ENCODE measurements around the gene SDF4. TPM values are rescaled to one million over a fixed set of nuclear protein-coding genes. Genes with fewer than 3 reads are reported as not detected.

The SDF4 gene
- total and polyA plus RNA-seq, 2 of the 13 experiments (the other 11 are each of a cell fraction or from before 2014, with no cell fraction given), result 80.8 to 107 TPM

DNA sequence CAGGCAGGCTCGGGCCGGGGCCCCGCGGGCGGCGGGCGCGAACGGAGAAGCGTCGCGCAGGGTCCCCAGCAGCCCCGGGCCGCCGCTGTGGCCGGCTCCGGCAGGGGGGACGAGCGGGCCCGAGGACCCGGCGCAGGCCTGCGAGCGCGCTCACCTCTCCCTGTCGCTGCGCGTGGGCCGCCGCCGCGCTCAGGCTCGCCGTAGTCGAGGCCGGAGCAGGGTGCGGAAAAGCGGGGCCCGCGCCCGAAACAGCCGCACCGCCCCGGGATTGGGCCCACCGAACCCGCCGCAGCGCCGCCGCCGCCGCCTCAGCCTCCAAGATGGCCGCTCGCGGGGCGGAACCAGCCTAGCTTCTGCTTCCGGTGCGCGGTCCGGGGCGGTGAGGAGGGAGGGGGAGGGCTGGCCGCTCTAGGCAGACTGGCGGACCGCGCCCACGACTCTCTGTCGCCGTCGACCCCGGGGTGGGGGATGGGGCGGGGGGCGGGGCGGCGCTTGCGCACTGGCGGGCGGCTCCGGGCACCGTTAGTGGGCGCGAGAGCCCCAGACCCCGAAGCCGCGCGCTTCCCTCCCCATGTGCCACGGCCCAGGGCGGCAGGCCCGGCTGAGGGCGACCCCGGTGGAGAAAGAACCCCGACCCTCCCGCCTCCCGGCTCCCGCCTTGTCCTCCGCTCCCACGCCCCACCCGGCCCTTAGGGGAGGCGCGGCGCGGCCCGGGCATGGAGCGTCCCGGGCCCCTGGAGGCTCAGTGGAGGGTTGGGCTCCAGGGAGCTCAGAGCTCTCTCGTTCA lies 41.9 kb upstream of the SDF4 start, which contains the start of gene UBE2J2 (continued):
- TF ChIP-seq SIX1 (CRISPR knock-in tag; IDR thresholded peaks at IDR 0.05; ENCODE audit: borderline replicate concordance) (no peak), SMARCC2 (IDR thresholded peaks at IDR 0.05) (no peak), FOXP1 (IDR thresholded peaks at IDR 0.05) (no peak), FOXP1 (CRISPR knock-in tag; IDR thresholded peaks at IDR 0.05) (no peak), HMG20B (CRISPR knock-in tag; conservative IDR thresholded peaks at IDR 0.05) (no peak), THAP11 (CRISPR knock-in tag; IDR thresholded peaks at IDR 0.05) (peak; percentile 93), RBM39 (IDR thresholded peaks at IDR 0.05; ENCODE audit: low read depth, low read length, poor library complexity, severe bottlenecking) (no peak), PHF20 (CRISPR knock-in tag; IDR thresholded peaks at IDR 0.05) (peak; percentile 83; the same call in 1 of the 2 replicates), GATA4 (IDR thresholded peaks at IDR 0.05; ENCODE audit: borderline replicate concordance, low read depth) (peak; percentile 33; the same call in 1 of the 2 replicates), XBP1 (CRISPR knock-in tag; IDR thresholded peaks at IDR 0.05) (no peak), JARID2 (CRISPR knock-in tag; IDR thresholded peaks at IDR 0.05; ENCODE audit: insufficient replicate concordance) (no peak), MTF1 (CRISPR knock-in tag; IDR thresholded peaks at IDR 0.05) (no peak), ZNF761 (CRISPR knock-in tag; conservative IDR thresholded peaks at IDR 0.05) (no peak), ATF5 (CRISPR knock-in tag; IDR thresholded peaks at IDR 0.05; ENCODE audit: low read depth) (no peak), ZNF547 (CRISPR knock-in tag; IDR thresholded peaks at IDR 0.05) (no peak), ZNF780A (CRISPR knock-in tag; IDR thresholded peaks at IDR 0.05) (no peak), GABPA (IDR thresholded peaks at IDR 0.05; ENCODE audit: low read depth, low read length) (no peak), GABPA (CRISPR knock-in tag; IDR thresholded peaks at IDR 0.05; ENCODE audit: low read depth) (peak; percentile 89), GFI1 (CRISPR knock-in tag; IDR thresholded peaks at IDR 0.05; ENCODE audit: borderline replicate concordance) (no peak; the same call in 1 of the 2 replicates), PHF5A (CRISPR knock-in tag; IDR thresholded peaks at IDR 0.05; ENCODE audit: low read depth, unreplicated experiment) (no peak), GATAD2A (CRISPR knock-in tag; IDR thresholded peaks at IDR 0.05) (no peak), ARID5B (CRISPR knock-in tag; IDR thresholded peaks at IDR 0.05) (0 out of 2 replicates have a peak, but pooled peaks have one; percentile 17)
- TF ChIP-seq, protein P1, sequence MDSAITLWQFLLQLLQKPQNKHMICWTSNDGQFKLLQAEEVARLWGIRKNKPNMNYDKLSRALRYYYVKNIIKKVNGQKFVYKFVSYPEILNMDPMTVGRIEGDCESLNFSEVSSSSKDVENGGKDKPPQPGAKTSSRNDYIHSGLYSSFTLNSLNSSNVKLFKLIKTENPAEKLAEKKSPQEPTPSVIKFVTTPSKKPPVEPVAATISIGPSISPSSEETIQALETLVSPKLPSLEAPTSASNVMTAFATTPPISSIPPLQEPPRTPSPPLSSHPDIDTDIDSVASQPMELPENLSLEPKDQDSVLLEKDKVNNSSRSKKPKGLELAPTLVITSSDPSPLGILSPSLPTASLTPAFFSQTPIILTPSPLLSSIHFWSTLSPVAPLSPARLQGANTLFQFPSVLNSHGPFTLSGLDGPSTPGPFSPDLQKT (CRISPR knock-in tag; IDR thresholded peaks at IDR 0.05; ENCODE audit: borderline replicate concordance), result no peak
- TF ChIP-seq, protein P2, sequence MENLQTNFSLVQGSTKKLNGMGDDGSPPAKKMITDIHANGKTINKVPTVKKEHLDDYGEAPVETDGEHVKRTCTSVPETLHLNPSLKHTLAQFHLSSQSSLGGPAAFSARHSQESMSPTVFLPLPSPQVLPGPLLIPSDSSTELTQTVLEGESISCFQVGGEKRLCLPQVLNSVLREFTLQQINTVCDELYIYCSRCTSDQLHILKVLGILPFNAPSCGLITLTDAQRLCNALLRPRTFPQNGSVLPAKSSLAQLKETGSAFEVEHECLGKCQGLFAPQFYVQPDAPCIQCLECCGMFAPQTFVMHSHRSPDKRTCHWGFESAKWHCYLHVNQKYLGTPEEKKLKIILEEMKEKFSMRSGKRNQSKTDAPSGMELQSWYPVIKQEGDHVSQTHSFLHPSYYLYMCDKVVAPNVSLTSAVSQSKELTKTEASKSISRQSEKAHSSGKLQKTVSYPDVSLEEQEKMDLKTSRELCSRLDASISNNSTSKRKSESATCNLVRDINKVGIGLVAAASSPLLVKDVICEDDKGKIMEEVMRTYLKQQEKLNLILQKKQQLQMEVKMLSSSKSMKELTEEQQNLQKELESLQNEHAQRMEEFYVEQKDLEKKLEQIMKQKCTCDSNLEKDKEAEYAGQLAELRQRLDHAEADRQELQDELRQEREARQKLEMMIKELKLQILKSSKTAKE (CRISPR knock-in tag; IDR thresholded peaks at IDR 0.05; ENCODE audit: borderline replicate concordance), result no peak
